PFSK-1 (cell line): ENCODE measurements around the gene HS3ST3B1.

Source experiments
- REST ChIP-seq, 2 experiments: IDR thresholded peaks; 2 replicates each; pipeline versions ENCODE4 v1.6.1 to v1.8.0; 2011 to 2012; ENCODE audit warnings: low read depth in 2 of 2, low read length in 2 of 2, control low read depth in 1 of 2, inconsistent platforms in 1 of 2, mild to moderate bottlenecking in 1 of 2, moderate library complexity in 1 of 2; ENCODE audit not compliant: insufficient read depth in 1 of 2
- SIN3A ChIP-seq: IDR thresholded peaks from 2 replicates; pipeline ENCODE4 v1.6.1; 2012; ENCODE audit warnings: mild to moderate bottlenecking, low read length, moderate library complexity, borderline replicate concordance; ENCODE audit not compliant: insufficient read depth

GRCh38 chr17:14300575-14301278 is at the start of gene HS3ST3B1:
- TF ChIP-seq REST (IDR thresholded peaks at IDR 0.05; ENCODE audit: insufficient read depth in 1 of 2, low read depth in 2 of 2, low read length in 2 of 2), result peak in 1 of 2 experiments; percentile 66; a peak in 1 of 4 replicates
- TF ChIP-seq SIN3A, result peak; percentile 48; the same call in 1 of the 2 replicates
